WTC11 (cell line): ENCODE data around the gene TNP2. TPM values are rescaled to one million over a fixed set of nuclear protein-coding genes. Genes with fewer than 3 reads are reported as not detected.
A peak's percentile ranks its signal among the peaks of the same experiment; 100 is the strongest.

Source experiments
- ATAC-seq: fragments of 200-7000 bp; cut with Tn5 transposase; 2 replicates; pipeline ENCODE4 v1.10.0; 2021; ENCODE audit warnings: mild to moderate bottlenecking, moderate library complexity
- CTCF ChIA-PET: fragments of 300-600 bp; sonication (Branson Sonifier 250); formaldehyde crosslinking; loops from one replicate; lab custom pipeline; 2021; ENCODE audit warnings: antibody characterized with exemption; lab: Charles Lee
- POLR2A ChIA-PET: fragments of 350-600 bp; sonication (Branson Sonifier 250); formaldehyde crosslinking; loops from one replicate; lab custom pipeline; 2021; ENCODE audit warnings: antibody characterized with exemption; lab: Charles Lee
- DNase-seq: peaks from one replicate; pipeline ENCODE4 v3.0.0; 2021; ENCODE audit warnings: low spot score
- H3K27ac Mint-ChIP-seq: 2 replicates; pipeline ENCODE4 v1.8.0; 2021; ENCODE audit warnings: mixed read lengths
- H3K27me3 Mint-ChIP-seq: 2 replicates; pipeline ENCODE4 v1.8.0; 2021; ENCODE audit warnings: low read depth, mild to moderate bottlenecking, moderate library complexity, mixed read lengths
- H3K36me3 Mint-ChIP-seq: 2 replicates; pipeline ENCODE4 v1.8.0; 2021; ENCODE audit warnings: mixed read lengths
- H3K4me1 Mint-ChIP-seq: 2 replicates; pipeline ENCODE4 v1.8.0; 2022; ENCODE audit warnings: mixed read lengths
- H3K4me3 Mint-ChIP-seq: 2 replicates; pipeline ENCODE4 v1.8.0; 2021; ENCODE audit warnings: mild to moderate bottlenecking, moderate library complexity, mixed read lengths
- H3K9me3 Mint-ChIP-seq: 2 replicates; pipeline ENCODE4 v1.8.0; 2021; ENCODE audit warnings: mixed read lengths
- ATF2 ChIP-seq: sonication (generic); formaldehyde crosslinking; IDR thresholded peaks from 2 replicates; pipeline ENCODE4 v1.8.1; 2022; ENCODE audit warnings: low read depth, missing genetic modification reagents, borderline replicate concordance
- CBFB ChIP-seq: sonication (generic); formaldehyde crosslinking; IDR thresholded peaks from 2 replicates; pipeline ENCODE4 v1.8.1; 2022; ENCODE audit warnings: mild to moderate bottlenecking, low read depth, missing genetic modification reagents
- CDX4 ChIP-seq: fragments of 250-450 bp; sonication (Bioruptor Pico); IDR thresholded peaks from 2 replicates; pipeline ENCODE4 v1.9.0; 2021; ENCODE audit warnings: moderate library complexity, mild to moderate bottlenecking, inconsistent platforms, borderline replicate concordance
- ELF4 ChIP-seq: sonication (generic); formaldehyde crosslinking; IDR thresholded peaks from 2 replicates; pipeline ENCODE4 v1.8.1; 2022; ENCODE audit warnings: low read depth, mild to moderate bottlenecking, moderate library complexity, missing genetic modification reagents
- EMX1 ChIP-seq: fragments of 250-450 bp; sonication (Bioruptor Pico); IDR thresholded peaks from 2 replicates; pipeline ENCODE4 v1.8.0; 2021; ENCODE audit warnings: mild to moderate bottlenecking
- ETV6 ChIP-seq: sonication (generic); formaldehyde crosslinking; IDR thresholded peaks from 2 replicates; pipeline ENCODE4 v1.8.1; 2022; ENCODE audit warnings: mild to moderate bottlenecking, missing genetic modification reagents
- GRHL2 ChIP-seq: fragments of 250-450 bp; sonication (Bioruptor Pico); IDR thresholded peaks from 2 replicates; pipeline ENCODE4 v1.8.0; 2022; ENCODE audit warnings: mild to moderate bottlenecking, moderate library complexity; ENCODE audit not compliant: insufficient replicate concordance, severe bottlenecking
- HMGA2 ChIP-seq: fragments of 250-450 bp; sonication (Bioruptor Pico); IDR thresholded peaks from 2 replicates; pipeline ENCODE4 v1.4.0; 2021; ENCODE audit warnings: mild to moderate bottlenecking, moderate library complexity
- IRF1 ChIP-seq: sonication (generic); formaldehyde crosslinking; IDR thresholded peaks from 2 replicates; pipeline ENCODE4 v1.8.0; 2023; ENCODE audit warnings: missing genetic modification reagents
- MYBL2 ChIP-seq: sonication (generic); formaldehyde crosslinking; IDR thresholded peaks from 2 replicates; pipeline ENCODE4 v1.8.1; 2023; ENCODE audit warnings: mild to moderate bottlenecking, moderate library complexity, missing genetic modification reagents
- NFE2L1 ChIP-seq: sonication (generic); formaldehyde crosslinking; IDR thresholded peaks from 2 replicates; pipeline ENCODE4 v1.8.1; 2023; ENCODE audit warnings: missing genetic modification reagents
- NFYB ChIP-seq: sonication (generic); formaldehyde crosslinking; conservative IDR thresholded peaks from 2 replicates; pipeline ENCODE4 v1.8.0; 2022; ENCODE audit warnings: low read depth, missing genetic modification reagents
- PRRX2 ChIP-seq: fragments of 250-450 bp; sonication (Bioruptor Pico); IDR thresholded peaks from 2 replicates; pipeline ENCODE4 v1.8.0; 2021; ENCODE audit warnings: mild to moderate bottlenecking
- TCF7 ChIP-seq: sonication (generic); formaldehyde crosslinking; IDR thresholded peaks from 2 replicates; pipeline ENCODE4 v1.8.0; 2022; ENCODE audit warnings: mild to moderate bottlenecking, low read depth, missing genetic modification reagents, moderate library complexity
- TEAD1 ChIP-seq: sonication (generic); formaldehyde crosslinking; IDR thresholded peaks from 2 replicates; pipeline ENCODE4 v1.8.0; 2022; ENCODE audit warnings: mild to moderate bottlenecking, missing genetic modification reagents
- TEAD4 ChIP-seq: sonication (generic); formaldehyde crosslinking; IDR thresholded peaks from 2 replicates; pipeline ENCODE4 v1.8.0; 2022; ENCODE audit warnings: mild to moderate bottlenecking, missing genetic modification reagents
- ZBTB21 ChIP-seq: sonication (generic); formaldehyde crosslinking; IDR thresholded peaks from 2 replicates; pipeline ENCODE4 v1.8.1; 2023; ENCODE audit warnings: mild to moderate bottlenecking, missing genetic modification reagents, borderline replicate concordance
- ZNF138 ChIP-seq: sonication (generic); formaldehyde crosslinking; conservative IDR thresholded peaks from 2 replicates; pipeline ENCODE4 v1.8.1; 2022; ENCODE audit warnings: mild to moderate bottlenecking, moderate library complexity, missing genetic modification reagents
- ZNF219 ChIP-seq: sonication (generic); formaldehyde crosslinking; IDR thresholded peaks from 2 replicates; pipeline ENCODE4 v1.8.0; 2023; ENCODE audit warnings: missing genetic modification reagents, mild to moderate bottlenecking, borderline replicate concordance
- ZNF396 ChIP-seq: fragments of 250-450 bp; sonication (Bioruptor Pico); IDR thresholded peaks from 2 replicates; pipeline ENCODE4 v1.8.0; 2021; ENCODE audit warnings: mild to moderate bottlenecking, moderate library complexity, borderline replicate concordance
- ZNF532 ChIP-seq: fragments of 250-450 bp; sonication (Bioruptor Pico); IDR thresholded peaks from 2 replicates; pipeline ENCODE4 v1.9.0; 2021; ENCODE audit warnings: mild to moderate bottlenecking, borderline replicate concordance
- total RNA-seq: library from RNA; stranded (reverse); gene quantifications from 3 replicates; pipeline ENCODE4 v1.2.3, GENCODE V29; 2021
- TF ChIP-seq, protein P1 (sequence below): sonication (generic); formaldehyde crosslinking; IDR thresholded peaks from 2 replicates; pipeline ENCODE4 v1.8.1; 2023; ENCODE audit warnings: mild to moderate bottlenecking, moderate library complexity, missing genetic modification reagents
- TF ChIP-seq, protein P2 (sequence below): sonication (generic); formaldehyde crosslinking; IDR thresholded peaks from 2 replicates; pipeline ENCODE4 v1.8.0; 2022; ENCODE audit warnings: mild to moderate bottlenecking, missing genetic modification reagents

Gene TNP2
- total RNA-seq, 1 experiment from 2014 or later: not detected

DNA sequence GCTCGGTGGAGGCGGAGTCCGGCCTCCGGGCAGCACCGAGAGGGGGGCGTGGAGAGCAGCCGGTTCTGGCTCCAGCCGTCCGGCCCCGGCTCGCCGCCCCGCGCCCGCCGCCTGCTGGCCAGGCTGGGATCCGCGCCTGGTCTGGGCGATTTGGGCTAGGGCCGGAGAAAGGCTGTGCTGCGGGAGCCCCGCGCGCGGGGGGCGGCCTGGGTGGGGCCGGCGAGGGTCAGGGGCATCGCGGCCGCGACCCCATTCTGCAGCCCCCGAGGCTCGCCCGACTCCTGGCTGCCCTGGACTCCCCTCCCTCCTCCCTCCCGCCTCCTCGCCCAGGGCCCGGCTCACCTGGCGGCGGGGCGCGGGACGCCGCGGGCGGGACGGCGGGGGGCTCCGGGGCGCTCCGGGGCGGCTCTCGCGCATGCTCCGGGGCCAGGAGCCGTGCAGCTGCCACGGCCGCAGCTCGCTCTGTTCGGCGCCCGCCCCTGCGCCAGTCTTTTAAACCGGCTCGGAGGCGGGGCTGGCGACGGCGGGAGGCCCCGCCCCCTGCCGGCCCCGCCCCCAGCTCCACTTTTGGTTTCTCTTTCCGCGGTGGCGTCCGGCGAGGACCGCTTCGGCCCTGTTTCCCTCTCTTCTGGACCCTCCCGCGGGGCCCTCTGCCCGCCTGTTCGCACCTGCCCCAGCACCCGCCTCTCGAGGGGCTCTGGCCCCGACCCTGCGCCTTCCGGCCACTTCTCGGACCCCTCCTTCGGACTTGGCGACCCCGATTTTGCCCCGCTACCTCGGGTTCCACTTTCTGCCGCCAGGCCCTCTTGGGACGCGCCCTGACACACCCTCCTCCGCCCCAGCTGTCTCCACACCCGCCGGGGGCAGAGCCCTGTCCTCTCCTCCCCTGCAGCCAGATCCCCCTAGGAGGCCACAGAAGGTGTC, 13.1 kb downstream of the TNP2 start, which contains the start of gene SOCS1 (continued):
- TF ChIP-seq ZNF532 (CRISPR knock-in tag): no peak
- TF ChIP-seq EMX1 (CRISPR knock-in tag): no peak
- TF ChIP-seq GRHL2 (CRISPR knock-in tag): no peak
- TF ChIP-seq IRF1 (CRISPR knock-in tag): no peak
- peak; percentile 80; the same call in 1 of the 2 replicates for TF ChIP-seq ZNF219
- TF ChIP-seq ATF2 (CRISPR knock-in tag): no peak
- TF ChIP-seq PRRX2 (CRISPR knock-in tag): no peak
- no peak; the same call in 1 of the 2 replicates for TF ChIP-seq TCF7
- no peak for TF ChIP-seq CBFB (CRISPR knock-in tag)
- 0 out of 2 replicates have a peak, but pooled peaks have one; percentile 35 for TF ChIP-seq ELF4 (CRISPR knock-in tag)
- no peak for TF ChIP-seq TEAD1 (CRISPR knock-in tag)
- peak; percentile 66; the same call in 1 of the 2 replicates for TF ChIP-seq CDX4 (CRISPR knock-in tag)
- no peak for TF ChIP-seq HMGA2 (CRISPR knock-in tag)
- TF ChIP-seq ZNF138 (CRISPR knock-in tag): no peak
- no peak for TF ChIP-seq TEAD4 (CRISPR knock-in tag)
- no peak for TF ChIP-seq ZNF396 (CRISPR knock-in tag)

DNA sequence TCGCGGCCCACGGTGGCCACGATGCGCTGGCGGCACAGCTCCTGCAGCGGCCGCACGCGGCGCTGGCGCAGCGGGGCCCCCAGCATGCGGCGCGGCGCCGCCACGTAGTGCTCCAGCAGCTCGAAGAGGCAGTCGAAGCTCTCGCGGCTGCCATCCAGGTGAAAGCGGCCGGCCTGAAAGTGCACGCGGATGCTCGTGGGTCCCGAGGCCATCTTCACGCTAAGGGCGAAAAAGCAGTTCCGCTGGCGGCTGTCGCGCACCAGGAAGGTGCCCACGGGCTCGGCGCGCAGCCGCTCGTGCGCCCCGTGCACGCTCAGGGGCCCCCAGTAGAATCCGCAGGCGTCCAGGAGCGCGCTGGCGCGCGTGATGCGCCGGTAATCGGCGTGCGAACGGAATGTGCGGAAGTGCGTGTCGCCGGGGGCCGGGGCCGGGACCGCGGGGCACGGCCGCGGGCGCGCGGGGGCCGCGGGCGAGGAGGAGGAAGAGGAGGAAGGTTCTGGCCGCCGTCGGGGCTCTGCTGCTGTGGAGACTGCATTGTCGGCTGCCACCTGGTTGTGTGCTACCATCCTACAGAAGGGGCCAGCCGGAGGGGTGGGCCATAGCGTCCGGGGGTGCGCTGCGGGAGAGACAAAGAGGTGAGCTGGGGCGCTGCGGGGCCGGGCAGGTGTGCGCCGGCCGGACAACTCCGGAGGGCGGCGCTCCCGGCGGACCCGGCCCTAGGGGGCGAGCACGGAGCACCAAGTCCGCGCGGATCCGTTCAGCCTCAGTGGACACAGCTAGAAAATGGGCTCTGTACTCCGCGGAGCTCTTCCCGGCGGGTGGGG, 14.0 kb downstream of the TNP2 start:
- H3K4me3 Mint-ChIP-seq: peak overlapping the region; percentile 77
- no peaks in the 10 kb centered on the region for H3K9me3 Mint-ChIP-seq
- CTCF ChIA-PET: interaction anchor here (0.6 to 5.1 kb wide), 49 partner anchors 9 to 410 kb away, joined by 3 to 104 read pairs (median 6); partner anchors contain the start of genes DEXI, LITAF, PRM2 and PRM3
- POLR2A ChIA-PET: interaction anchor here (0.6 to 3.0 kb wide), 26 partner anchors 14 to 306 kb away, joined by 3 to 27 read pairs (median 4); partner anchors contain the start of gene TNP2
- H3K27ac Mint-ChIP-seq: no peak overlapping the region
- no peaks in the 10 kb centered on the region; the same call in 1 of the 2 replicates for H3K27me3 Mint-ChIP-seq
- no peak for DNase-seq
- ATAC-seq: no peak
- peaks cover 19% of the 10 kb centered on the region for H3K36me3 Mint-ChIP-seq
- H3K4me1 Mint-ChIP-seq: peaks cover 42% of the 10 kb centered on the region
- TF ChIP-seq ELF4 (CRISPR knock-in tag) (0 out of 2 replicates have a peak, but pooled peaks have one; percentile 40), ETV6 (CRISPR knock-in tag) (no peak), NFE2L1 (CRISPR knock-in tag) (no peak), TEAD1 (CRISPR knock-in tag) (no peak), ZNF219 (0 out of 2 replicates have a peak, but pooled peaks have one; percentile 9), ZBTB21 (CRISPR knock-in tag) (no peak), NFYB (CRISPR knock-in tag) (no peak), MYBL2 (CRISPR knock-in tag) (no peak; the same call in 1 of the 2 replicates)
- TF ChIP-seq, protein P1, sequence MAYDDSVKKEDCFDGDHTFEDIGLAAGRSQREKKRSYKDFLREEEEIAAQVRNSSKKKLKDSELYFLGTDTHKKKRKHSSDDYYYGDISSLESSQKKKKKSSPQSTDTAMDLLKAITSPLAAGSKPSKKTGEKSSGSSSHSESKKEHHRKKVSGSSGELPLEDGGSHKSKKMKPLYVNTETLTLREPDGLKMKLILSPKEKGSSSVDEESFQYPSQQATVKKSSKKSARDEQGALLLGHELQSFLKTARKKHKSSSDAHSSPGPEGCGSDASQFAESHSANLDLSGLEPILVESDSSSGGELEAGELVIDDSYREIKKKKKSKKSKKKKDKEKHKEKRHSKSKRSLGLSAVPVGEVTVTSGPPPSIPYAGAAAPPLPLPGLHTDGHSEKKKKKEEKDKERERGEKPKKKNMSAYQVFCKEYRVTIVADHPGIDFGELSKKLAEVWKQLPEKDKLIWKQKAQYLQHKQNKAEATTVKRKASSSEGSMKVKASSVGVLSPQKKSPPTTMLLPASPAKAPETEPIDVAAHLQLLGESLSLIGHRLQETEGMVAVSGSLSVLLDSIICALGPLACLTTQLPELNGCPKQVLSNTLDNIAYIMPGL (CRISPR knock-in tag): no peak
- TF ChIP-seq, protein P2, sequence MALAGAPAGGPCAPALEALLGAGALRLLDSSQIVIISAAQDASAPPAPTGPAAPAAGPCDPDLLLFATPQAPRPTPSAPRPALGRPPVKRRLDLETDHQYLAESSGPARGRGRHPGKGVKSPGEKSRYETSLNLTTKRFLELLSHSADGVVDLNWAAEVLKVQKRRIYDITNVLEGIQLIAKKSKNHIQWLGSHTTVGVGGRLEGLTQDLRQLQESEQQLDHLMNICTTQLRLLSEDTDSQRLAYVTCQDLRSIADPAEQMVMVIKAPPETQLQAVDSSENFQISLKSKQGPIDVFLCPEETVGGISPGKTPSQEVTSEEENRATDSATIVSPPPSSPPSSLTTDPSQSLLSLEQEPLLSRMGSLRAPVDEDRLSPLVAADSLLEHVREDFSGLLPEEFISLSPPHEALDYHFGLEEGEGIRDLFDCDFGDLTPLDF (CRISPR knock-in tag): no peak
